ENCODE measurements around the gene BCAS1. TPM values are rescaled to one million over a fixed set of nuclear protein-coding genes. Genes with fewer than 3 reads are reported as not detected.

BCAS1 gene
- total RNA-seq, 1 donor, result under 0.01 TPM

DNA sequence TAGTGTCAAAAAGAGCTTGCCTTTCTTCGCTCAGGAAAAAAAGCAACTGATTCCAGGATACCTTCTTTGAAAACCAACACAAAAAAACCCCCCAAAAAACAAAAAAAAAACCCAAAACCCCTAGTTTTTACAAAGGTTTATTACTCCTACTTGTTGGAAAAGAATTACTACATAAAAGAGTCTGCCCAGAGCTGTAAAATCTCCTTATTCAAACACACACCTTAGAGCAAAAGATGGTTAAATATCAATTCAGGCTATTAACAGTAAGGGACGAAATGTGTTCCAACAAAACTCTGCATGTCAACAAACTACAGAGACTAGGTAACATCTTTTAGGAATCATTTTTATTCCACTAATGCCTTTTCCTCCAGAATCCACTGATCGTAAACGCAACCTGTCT lies 42.7 kb downstream of the BCAS1 start:
- TF ChIP-seq CTCF (IDR thresholded peaks at IDR 0.05; ENCODE audit: insufficient read depth, low read depth, low read length), result no peak
- no peak for DNase-seq (ENCODE audit: low read depth)
- no peak overlapping the region for H3K4me3 ChIP-seq (ENCODE audit: low read depth, low read length)

GRCh38 chr20:54026295-54027064 lies 43.9 kb downstream of the BCAS1 start:
- TF ChIP-seq CTCF (IDR thresholded peaks at IDR 0.05; ENCODE audit: insufficient read depth, low read depth, low read length), result no peak
- DNase-seq (ENCODE audit: low read depth), result no peak
- no peak overlapping the region for H3K4me3 ChIP-seq (ENCODE audit: low read depth, low read length)

DNA sequence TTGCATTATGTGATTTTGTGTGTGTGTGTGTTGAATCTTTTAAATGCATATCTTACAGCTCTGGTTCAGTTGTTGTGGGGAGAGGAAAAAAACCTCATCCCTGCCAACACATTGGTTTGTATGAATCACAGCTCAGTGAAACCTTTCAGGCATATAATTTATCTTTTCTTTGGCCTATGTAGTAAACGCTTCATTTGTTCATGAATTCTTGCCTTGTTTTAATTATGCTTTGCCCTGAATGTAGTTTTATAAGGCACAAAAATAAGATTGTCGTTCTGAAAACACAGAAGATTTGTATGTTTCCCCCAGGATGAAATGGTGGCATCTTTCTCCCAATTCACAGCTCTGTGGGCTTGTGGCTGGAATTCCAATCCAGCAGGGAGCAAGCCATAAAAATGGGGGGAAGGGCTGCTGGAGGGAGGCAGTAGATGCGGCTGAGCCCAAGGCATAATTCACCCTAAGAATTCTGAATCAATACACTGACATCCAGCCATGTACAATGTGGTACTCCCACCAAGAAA lies 45.1 kb downstream of the BCAS1 start:
- no peak overlapping the region for H3K4me3 ChIP-seq (ENCODE audit: low read depth, low read length)
- peak; percentile 4 for DNase-seq (ENCODE audit: low read depth)
- no peak for TF ChIP-seq CTCF (IDR thresholded peaks at IDR 0.05; ENCODE audit: insufficient read depth, low read depth, low read length)

DNA sequence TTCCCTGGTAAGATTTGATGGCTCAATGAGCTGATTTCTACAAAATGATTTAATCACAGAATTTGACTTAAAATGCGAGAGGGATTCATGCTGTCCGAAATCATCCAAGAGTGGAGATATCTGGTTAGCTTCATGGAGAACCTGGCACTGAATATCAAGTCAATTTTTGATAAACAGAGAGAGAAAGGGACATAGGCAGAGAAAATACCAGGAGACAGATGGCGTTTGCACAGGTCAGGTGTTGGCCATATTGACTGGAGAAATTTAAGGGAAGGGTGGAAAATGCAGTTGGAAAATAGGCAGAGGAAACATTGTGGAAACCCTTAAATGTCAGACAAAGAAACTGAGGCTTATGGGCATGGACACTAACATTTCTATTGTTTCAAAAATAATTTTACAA lies 47.0 kb downstream of the BCAS1 start:
- no peak for DNase-seq (ENCODE audit: low read depth)
- TF ChIP-seq CTCF (IDR thresholded peaks at IDR 0.05; ENCODE audit: insufficient read depth, low read depth, low read length), result no peak
- no peak overlapping the region for H3K4me3 ChIP-seq (ENCODE audit: low read depth, low read length)

GRCh38 chr20:54021446-54022235 lies 48.8 kb downstream of the BCAS1 start:
- H3K4me3 ChIP-seq (ENCODE audit: low read depth, low read length), result no peak overlapping the region
- TF ChIP-seq CTCF (IDR thresholded peaks at IDR 0.05; ENCODE audit: insufficient read depth, low read depth, low read length), result no peak
- no peak for DNase-seq (ENCODE audit: low read depth)

DNA sequence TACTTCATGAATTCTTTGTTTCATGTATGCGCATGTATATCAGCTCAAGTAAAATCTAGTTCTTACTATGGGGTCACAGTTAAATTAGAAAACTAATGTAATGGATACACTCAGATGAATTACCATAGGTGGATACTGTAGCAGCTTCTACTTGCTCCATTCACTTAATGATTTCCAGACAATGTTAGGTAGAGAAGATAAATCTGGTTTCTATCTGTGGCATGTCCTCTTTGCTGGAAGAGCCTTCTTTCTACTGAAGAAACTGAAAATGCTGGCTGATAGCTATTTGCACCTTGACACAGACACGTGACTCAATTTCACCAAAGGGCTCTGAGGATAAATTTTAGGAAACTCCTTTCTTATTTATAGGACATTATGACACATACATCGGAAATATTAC lies 49.5 kb downstream of the BCAS1 start:
- no peak for DNase-seq (ENCODE audit: low read depth)
- no peak overlapping the region for H3K4me3 ChIP-seq (ENCODE audit: low read depth, low read length)
- TF ChIP-seq CTCF (IDR thresholded peaks at IDR 0.05; ENCODE audit: insufficient read depth, low read depth, low read length), result no peak
